ENCODE results near the gene ADARB2.

Gene ADARB2

GRCh38 chr10:1130995-1131790 is 606.1 kb downstream of the ADARB2 start:
- DNase-seq (ENCODE audit: low spot score), result no peak

- DNase-seq (ENCODE audit: low spot score), result no peak
These were observed 607.1 kb downstream of the ADARB2 start for GRCh38 chr10:1130226-1130625.

- DNase-seq (ENCODE audit: low spot score), result no peak
These were observed 608.7 kb downstream of the ADARB2 start for GRCh38 chr10:1128649-1129048.

- DNase-seq (ENCODE audit: low spot score), result no peak
These were observed 609.2 kb downstream of the ADARB2 start for GRCh38 chr10:1128115-1128514.

- DNase-seq (ENCODE audit: low spot score), result no peak
These were observed 609.7 kb downstream of the ADARB2 start for GRCh38 chr10:1127629-1128028.

All from ecto neural progenitor cell (in vitro differentiated cells).